ENCODE results near the gene PIEZO1.

DNA sequence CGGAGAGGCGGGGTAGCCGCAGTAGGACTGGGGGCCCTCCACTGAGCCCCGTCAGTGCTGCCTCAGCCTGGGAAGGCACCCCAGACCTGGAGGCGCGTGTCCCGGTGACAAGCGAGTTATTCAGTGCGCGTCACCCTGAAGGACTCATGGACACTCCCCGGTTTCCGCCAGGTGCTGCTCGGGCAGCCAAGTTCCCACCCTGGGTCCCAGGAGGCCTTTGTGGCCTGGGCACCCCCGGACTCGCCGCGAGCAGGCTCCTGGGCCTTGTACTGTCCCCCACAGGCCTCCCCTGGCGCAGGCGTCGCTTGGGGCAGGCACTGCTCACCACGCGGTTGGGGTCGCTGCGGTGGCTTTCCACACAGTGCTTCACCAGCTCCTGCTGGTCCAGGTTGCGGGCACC, 86.4 kb downstream of the PIEZO1 start:
- TF ChIP-seq GATA2 (IDR thresholded peaks at IDR 0.05; ENCODE audit: low read depth, low read length) (no peak), GATA3 (IDR thresholded peaks at IDR 0.05; ENCODE audit: low read depth, low read length) (no peak)
